Adrenal gland (tissue), 5 donors: ENCODE results near the gene GDPD2.

ENCODE experiments used
- CTCF ChIP-seq, 6 experiments: fragments of 450-650 bp in 4 of 6; fragments of 200-600 bp in 2 of 6; sonication (generic) in 1 of 6; IDR thresholded peaks; 1 replicate in 5 of 6; 2 replicates in 1 of 6; pipeline versions ENCODE4 v1.5.1 to v1.8.0; 2016 to 2021; ENCODE audit warnings: antibody characterized with exemption in 6 of 6, mild to moderate bottlenecking in 2 of 6, moderate library complexity in 1 of 6
- POLR2A ChIP-seq, 2 donors: fragments of 450-650 bp; IDR thresholded peaks; one replicate each; pipeline ENCODE4 v1.6.1; 2017; ENCODE audit warnings: antibody characterized with exemption in 2 of 2, mild to moderate bottlenecking in 2 of 2, moderate library complexity in 1 of 2
- donor health status: DM: no; HTN: no; CAD: no.

- TF ChIP-seq POLR2A (IDR thresholded peaks at IDR 0.05) (no peak), CTCF (IDR thresholded peaks at IDR 0.05) (no peak)
Observed at GRCh38 chrX:70422851-70423341, at the start of gene GDPD2.
